Measurements from ENCODE around the gene FGD6. TPM values are rescaled to one million over a fixed set of nuclear protein-coding genes. Genes with fewer than 3 reads are reported as not detected.

The FGD6 gene
- total and polyA plus RNA-seq, 4 donors = 2.4 to 26.4 (median 9.0) TPM

DNA sequence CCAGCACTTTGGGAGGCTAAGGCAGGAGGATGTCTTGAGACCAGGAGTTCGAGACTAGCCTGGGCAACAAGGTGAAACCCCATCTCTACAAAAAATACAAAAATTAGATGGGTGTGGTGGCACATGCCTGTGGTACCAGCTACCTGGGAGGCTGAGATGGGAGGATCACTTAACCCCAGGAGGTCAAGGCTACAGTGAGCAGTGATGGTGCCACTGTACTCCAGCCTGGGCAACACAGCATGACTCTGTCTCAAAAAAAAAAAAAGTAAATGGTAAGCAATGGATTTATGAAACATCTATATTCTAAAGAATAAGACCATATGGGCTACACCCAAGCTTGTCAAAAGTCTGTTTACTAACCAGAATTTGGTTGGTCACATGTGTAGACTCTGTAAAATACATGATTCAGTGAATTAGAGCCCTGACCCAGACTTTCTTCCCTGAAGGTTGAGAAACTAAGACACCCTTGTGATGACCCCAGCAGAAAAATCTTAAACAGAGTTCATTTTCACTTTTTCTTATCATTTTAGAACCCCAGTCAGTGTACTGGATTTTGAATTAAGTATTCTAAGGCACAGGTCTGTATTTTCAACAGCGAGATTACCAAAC is 12.1 kb downstream of the FGD6 start:
- no peaks in the 10 kb centered on the region for H3K9me3 ChIP-seq (ENCODE audit: control insufficient read depth in 4 of 4, insufficient read depth in 3 of 4, low read length in 3 of 4)
- no peak for TF ChIP-seq CTCF (IDR thresholded peaks at IDR 0.05; ENCODE audit: control extremely low read depth, extremely low read depth)
- H3K36me3 ChIP-seq (ENCODE audit: control insufficient read depth in 4 of 4, insufficient read depth in 4 of 4, low read length in 4 of 4) = peaks cover 0 to 3% (median 1%) of the 10 kb centered on the region in 4 donors
- H3K9ac ChIP-seq (ENCODE audit: insufficient read depth in 1 of 2, low read length in 2 of 2) = no peak overlapping the region
- H3K27ac ChIP-seq (ENCODE audit: low read depth in 1 of 2, low read length in 1 of 2) = peak overlapping the region; percentile 52 to 79
- DNase-seq (no peak), ATAC-seq (ENCODE audit: insufficient read depth, low FRiP score) (no peak)
- WGBS, 2 donors = 94 to 95% methylated on average over 2 of the region's 2 CpGs
- H3K4me1 ChIP-seq (ENCODE audit: control insufficient read depth in 5 of 5, insufficient read depth in 5 of 5, low read length in 5 of 5) = peaks cover 14 to 40% (median 29%) of the 10 kb centered on the region in 5 donors
- no peaks in the 10 kb centered on the region for H3K27me3 ChIP-seq (ENCODE audit: control insufficient read depth in 3 of 3, insufficient read depth in 3 of 3, low read length in 2 of 3)
- no peak overlapping the region for H3K4me3 ChIP-seq

- WGBS, 2 donors = 59 to 71% methylated on average over 11 of the region's 11 CpGs
- no peak overlapping the region for H3K4me3 ChIP-seq
- peak overlapping the region; percentile 46 to 76 for H3K27ac ChIP-seq (ENCODE audit: low read depth in 1 of 2, low read length in 1 of 2)
- ATAC-seq (ENCODE audit: insufficient read depth, low FRiP score) (peak; percentile 67), DNase-seq (peak in 1 of 3 donors; percentile 49)
- TF ChIP-seq CTCF (IDR thresholded peaks at IDR 0.05; ENCODE audit: control extremely low read depth, extremely low read depth) = no peak
- H3K9me3 ChIP-seq (ENCODE audit: control insufficient read depth in 4 of 4, insufficient read depth in 3 of 4, low read length in 3 of 4) = no peaks in the 10 kb centered on the region
- H3K36me3 ChIP-seq (ENCODE audit: control insufficient read depth in 4 of 4, insufficient read depth in 4 of 4, low read length in 4 of 4) = peaks cover 0 to 3% (median 1%) of the 10 kb centered on the region in 4 donors
- H3K27me3 ChIP-seq (ENCODE audit: control insufficient read depth in 3 of 3, insufficient read depth in 3 of 3, low read length in 2 of 3) = no peaks in the 10 kb centered on the region
- no peak overlapping the region for H3K9ac ChIP-seq (ENCODE audit: insufficient read depth in 1 of 2, low read length in 2 of 2)
- peaks cover 14 to 44% (median 29%) of the 10 kb centered on the region in 5 donors for H3K4me1 ChIP-seq (ENCODE audit: control insufficient read depth in 5 of 5, insufficient read depth in 5 of 5, low read length in 5 of 5)
Observed at GRCh38 chr12:95204141-95204866, 13.0 kb downstream of the FGD6 start.

GRCh38 chr12:95203487-95204030 is 13.7 kb downstream of the FGD6 start:
- WGBS, 2 donors = 46 to 56% methylated on average over 1 of the region's 1 CpG
- Histone ChIP-seq H3K27ac (ENCODE audit: low read depth in 1 of 2, low read length in 1 of 2) (peak overlapping the region in 1 of 2 donors; percentile 51), H3K9me3 (ENCODE audit: control insufficient read depth in 4 of 4, insufficient read depth in 3 of 4, low read length in 3 of 4) (no peaks in the 10 kb centered on the region), H3K4me1 (ENCODE audit: control insufficient read depth in 5 of 5, insufficient read depth in 5 of 5, low read length in 5 of 5) (peaks cover 14 to 44% (median 29%) of the 10 kb centered on the region in 5 donors), H3K9ac (ENCODE audit: insufficient read depth in 1 of 2, low read length in 2 of 2) (no peak overlapping the region), H3K27me3 (ENCODE audit: control insufficient read depth in 3 of 3, insufficient read depth in 3 of 3, low read length in 2 of 3) (no peaks in the 10 kb centered on the region), H3K4me3 (no peak overlapping the region), H3K36me3 (ENCODE audit: control insufficient read depth in 4 of 4, insufficient read depth in 4 of 4, low read length in 4 of 4) (peaks cover 0 to under 1% (median under 1%) of the 10 kb centered on the region in 4 donors)
- no peak for TF ChIP-seq CTCF (IDR thresholded peaks at IDR 0.05; ENCODE audit: control extremely low read depth, extremely low read depth)
- ATAC-seq (ENCODE audit: insufficient read depth, low FRiP score) (no peak), DNase-seq (peak in 1 of 3 donors; percentile 53)
